Measurements from ENCODE around the gene FAM124B. TPM values are rescaled to one million over a fixed set of nuclear protein-coding genes. Genes with fewer than 3 reads are reported as not detected.

Gene FAM124B
- total RNA-seq, 4 donors from 2014 or later = 0.94 to 5.8 (median 1.0) TPM; not detected in 1

GRCh38 chr2:224412141-224413015 is 10.5 kb upstream of the FAM124B start:
- H3K4me3 ChIP-seq = no peak overlapping the region
- H3K27ac ChIP-seq = no peak overlapping the region
- no peak for DNase-seq
- no peaks in the 10 kb centered on the region for H3K4me1 ChIP-seq
- H3K27me3 ChIP-seq = no peaks in the 10 kb centered on the region
- no peaks in the 10 kb centered on the region for H3K9me3 ChIP-seq
- H3K36me3 ChIP-seq = no peaks in the 10 kb centered on the region
- TF ChIP-seq POLR2A (IDR thresholded peaks at IDR 0.05) = no peak
- TF ChIP-seq, protein P1, sequence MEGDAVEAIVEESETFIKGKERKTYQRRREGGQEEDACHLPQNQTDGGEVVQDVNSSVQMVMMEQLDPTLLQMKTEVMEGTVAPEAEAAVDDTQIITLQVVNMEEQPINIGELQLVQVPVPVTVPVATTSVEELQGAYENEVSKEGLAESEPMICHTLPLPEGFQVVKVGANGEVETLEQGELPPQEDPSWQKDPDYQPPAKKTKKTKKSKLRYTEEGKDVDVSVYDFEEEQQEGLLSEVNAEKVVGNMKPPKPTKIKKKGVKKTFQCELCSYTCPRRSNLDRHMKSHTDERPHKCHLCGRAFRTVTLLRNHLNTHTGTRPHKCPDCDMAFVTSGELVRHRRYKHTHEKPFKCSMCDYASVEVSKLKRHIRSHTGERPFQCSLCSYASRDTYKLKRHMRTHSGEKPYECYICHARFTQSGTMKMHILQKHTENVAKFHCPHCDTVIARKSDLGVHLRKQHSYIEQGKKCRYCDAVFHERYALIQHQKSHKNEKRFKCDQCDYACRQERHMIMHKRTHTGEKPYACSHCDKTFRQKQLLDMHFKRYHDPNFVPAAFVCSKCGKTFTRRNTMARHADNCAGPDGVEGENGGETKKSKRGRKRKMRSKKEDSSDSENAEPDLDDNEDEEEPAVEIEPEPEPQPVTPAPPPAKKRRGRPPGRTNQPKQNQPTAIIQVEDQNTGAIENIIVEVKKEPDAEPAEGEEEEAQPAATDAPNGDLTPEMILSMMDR (IDR thresholded peaks at IDR 0.05) = no peak

DNA sequence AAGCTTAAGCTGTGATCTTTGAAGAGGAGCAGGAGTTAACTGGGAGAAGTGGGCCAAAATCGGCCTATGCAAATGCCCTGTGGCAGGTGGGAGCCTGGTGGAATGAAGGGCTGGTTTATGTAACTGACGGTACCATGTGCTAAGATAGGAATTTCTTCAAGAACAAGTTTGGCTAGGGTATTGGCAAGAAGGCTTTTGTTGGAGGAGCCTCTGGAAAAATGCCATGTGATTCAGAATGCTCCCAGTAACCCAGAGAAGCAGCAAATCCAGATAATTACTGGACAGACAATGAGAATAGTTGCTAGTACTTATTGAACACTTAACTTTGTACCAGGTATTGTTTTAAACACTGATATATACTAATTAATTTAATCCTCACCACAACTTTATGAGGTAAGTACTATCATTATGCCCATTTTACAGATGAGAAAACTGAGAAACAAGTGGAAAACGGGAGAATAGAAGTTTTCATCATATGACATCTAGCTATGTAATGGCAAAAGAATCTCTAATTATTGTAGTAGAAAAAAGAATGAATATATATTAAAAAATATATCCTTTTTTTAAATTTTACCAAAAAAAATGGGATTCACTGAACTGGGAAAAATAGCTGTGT is 9.1 kb upstream of the FAM124B start:
- Histone ChIP-seq H3K4me1 (no peaks in the 10 kb centered on the region), H3K27ac (no peak overlapping the region), H3K27me3 (no peaks in the 10 kb centered on the region), H3K9me3 (no peaks in the 10 kb centered on the region), H3K4me3 (no peak overlapping the region), H3K36me3 (no peaks in the 10 kb centered on the region)
- no peak for DNase-seq
- TF ChIP-seq, protein P1 (IDR thresholded peaks at IDR 0.05) = no peak
- no peak for TF ChIP-seq POLR2A (IDR thresholded peaks at IDR 0.05)

DNA sequence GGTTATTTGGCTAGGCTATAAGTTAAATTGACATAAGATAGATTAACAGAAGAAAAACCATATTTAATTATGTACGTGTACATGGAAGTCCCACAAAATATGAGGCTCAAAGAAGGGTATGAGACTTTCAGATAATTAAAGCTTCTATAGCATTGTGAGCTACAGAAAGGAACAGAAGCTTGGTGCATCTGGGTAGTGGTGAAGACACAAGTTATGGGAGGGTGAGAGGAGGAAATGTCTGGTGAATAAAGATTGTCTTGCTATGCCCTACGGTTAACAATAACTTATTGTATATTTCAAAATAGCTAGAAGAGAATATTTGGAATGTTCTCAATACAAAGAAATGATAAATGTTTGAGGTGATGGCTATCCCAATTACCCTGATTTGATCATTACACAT is 6.8 kb upstream of the FAM124B start:
- Histone ChIP-seq H3K27me3 (no peaks in the 10 kb centered on the region), H3K27ac (no peak overlapping the region), H3K4me1 (no peaks in the 10 kb centered on the region), H3K9me3 (no peaks in the 10 kb centered on the region), H3K36me3 (no peaks in the 10 kb centered on the region), H3K4me3 (no peak overlapping the region)
- TF ChIP-seq, protein P1 (IDR thresholded peaks at IDR 0.05) = no peak
- TF ChIP-seq POLR2A (IDR thresholded peaks at IDR 0.05) = no peak
- DNase-seq = no peak

DNA sequence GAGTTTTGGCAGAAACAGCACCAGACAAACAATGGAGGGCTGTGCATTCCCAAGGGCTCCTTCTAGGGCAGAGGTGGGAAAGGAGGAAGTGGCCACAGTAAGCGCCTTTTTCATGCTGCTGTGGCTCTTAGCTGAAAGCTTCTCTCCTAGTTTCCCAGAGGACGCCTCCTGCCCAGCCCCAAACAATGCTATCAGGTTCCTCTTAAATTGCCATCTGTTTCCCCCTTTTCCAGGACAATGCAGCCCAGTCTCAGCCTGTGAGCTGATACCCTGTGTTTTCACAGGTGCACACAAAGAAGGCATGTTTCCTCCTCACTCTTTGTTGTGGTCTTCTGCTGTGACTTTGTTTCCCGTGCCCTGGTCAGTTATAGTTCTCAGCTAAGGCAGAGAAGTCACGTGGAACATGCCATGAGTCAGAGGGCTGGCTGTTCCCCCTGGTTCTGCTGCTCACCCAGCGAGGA is 5.4 kb upstream of the FAM124B start:
- DNase-seq = no peak
- TF ChIP-seq, protein P1 (IDR thresholded peaks at IDR 0.05) = no peak
- H3K36me3 ChIP-seq = no peaks in the 10 kb centered on the region
- no peaks in the 10 kb centered on the region for H3K27me3 ChIP-seq
- no peak overlapping the region for H3K27ac ChIP-seq
- H3K4me3 ChIP-seq = no peak overlapping the region
- no peaks in the 10 kb centered on the region for H3K9me3 ChIP-seq
- no peaks in the 10 kb centered on the region for H3K4me1 ChIP-seq

DNA sequence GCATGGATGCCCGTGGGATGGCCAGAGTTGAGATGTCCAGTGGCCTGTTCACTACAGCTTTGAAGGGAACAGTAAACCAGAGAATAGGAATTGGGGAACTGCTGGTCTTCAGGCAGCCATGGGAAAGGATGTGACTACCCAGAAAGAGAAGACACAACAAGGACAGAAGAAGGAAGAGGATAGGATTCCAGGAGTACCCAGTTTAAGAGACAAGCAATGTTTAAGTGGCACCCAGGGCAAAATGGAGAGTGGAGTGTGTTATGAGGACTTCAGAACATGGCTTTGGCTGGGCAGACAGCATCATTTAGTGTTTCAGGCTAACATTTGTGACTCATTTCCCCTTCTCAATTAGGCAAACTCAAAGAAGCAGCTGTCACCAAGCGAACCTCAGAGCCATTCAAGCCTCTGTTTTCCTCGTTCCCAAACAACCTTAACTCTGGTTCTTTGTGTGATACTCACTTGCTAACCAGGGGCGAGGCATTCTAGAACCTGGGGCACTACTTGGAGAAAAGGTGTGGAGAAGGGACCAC is 4.0 kb upstream of the FAM124B start:
- Histone ChIP-seq H3K4me3 (no peak overlapping the region), H3K27me3 (no peaks in the 10 kb centered on the region), H3K27ac (no peak overlapping the region), H3K36me3 (no peaks in the 10 kb centered on the region), H3K9me3 (no peaks in the 10 kb centered on the region), H3K4me1 (no peaks in the 10 kb centered on the region)
- no peak for DNase-seq
- TF ChIP-seq POLR2A (IDR thresholded peaks at IDR 0.05) = no peak
- TF ChIP-seq, protein P1 (IDR thresholded peaks at IDR 0.05) = no peak

All from Peyer's patch (tissue), 4 donors.